Measurements from ENCODE around the gene TOMM40. TPM values are rescaled to one million over a fixed set of nuclear protein-coding genes. Genes with fewer than 3 reads are reported as not detected.

TOMM40 gene
- total and polyA plus RNA-seq, 9 of the 15 experiments (the other 6 are each of a cell fraction or from before 2014, with no cell fraction given), result 0.89 to 290 (median 160) TPM

GRCh38 chr19:44904426-44904994 is 13.5 kb downstream of the TOMM40 start (continued):
- 0 out of 2 replicates have a peak, but pooled peaks have one; percentile 16 for TF ChIP-seq ATF4 (CRISPR knock-in tag; IDR thresholded peaks at IDR 0.05)
- TF ChIP-seq, protein P1, sequence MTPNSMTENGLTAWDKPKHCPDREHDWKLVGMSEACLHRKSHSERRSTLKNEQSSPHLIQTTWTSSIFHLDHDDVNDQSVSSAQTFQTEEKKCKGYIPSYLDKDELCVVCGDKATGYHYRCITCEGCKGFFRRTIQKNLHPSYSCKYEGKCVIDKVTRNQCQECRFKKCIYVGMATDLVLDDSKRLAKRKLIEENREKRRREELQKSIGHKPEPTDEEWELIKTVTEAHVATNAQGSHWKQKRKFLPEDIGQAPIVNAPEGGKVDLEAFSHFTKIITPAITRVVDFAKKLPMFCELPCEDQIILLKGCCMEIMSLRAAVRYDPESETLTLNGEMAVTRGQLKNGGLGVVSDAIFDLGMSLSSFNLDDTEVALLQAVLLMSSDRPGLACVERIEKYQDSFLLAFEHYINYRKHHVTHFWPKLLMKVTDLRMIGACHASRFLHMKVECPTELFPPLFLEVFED (CRISPR knock-in tag; conservative IDR thresholded peaks at IDR 0.05), result peak; percentile 64; the same call in 1 of the 2 replicates
- 0 out of 2 replicates have a peak, but pooled peaks have one; percentile 9 for TF ChIP-seq ELF2 (CRISPR knock-in tag; IDR thresholded peaks at IDR 0.05)
- 0 out of 4 replicates have a peak, but pooled peaks of 1 of the 2 experiments have one; percentile 46 for TF ChIP-seq TEAD1 (CRISPR knock-in tag; IDR thresholded peaks at IDR 0.05)
- no peak for TF ChIP-seq HDAC8 (tag; IDR thresholded peaks at IDR 0.05)
- no peak for TF ChIP-seq SREBF2 (CRISPR knock-in tag; IDR thresholded peaks at IDR 0.05)
- 0 out of 2 replicates have a peak, but pooled peaks have one; percentile 14 for TF ChIP-seq ZNF583 (CRISPR knock-in tag; IDR thresholded peaks at IDR 0.05)
- 0 out of 2 replicates have a peak, but pooled peaks have one; percentile 20 for TF ChIP-seq RB1 (IDR thresholded peaks at IDR 0.05; ENCODE audit: low read depth)
- TF ChIP-seq SMAD4 (CRISPR knock-in tag; conservative IDR thresholded peaks at IDR 0.05), result no peak; the same call in 1 of the 2 replicates
- no peak for TF ChIP-seq ATF1 (CRISPR knock-in tag; IDR thresholded peaks at IDR 0.05)
- no peak for TF ChIP-seq ATF1 (tag; IDR thresholded peaks at IDR 0.05)
- TF ChIP-seq, protein P2, sequence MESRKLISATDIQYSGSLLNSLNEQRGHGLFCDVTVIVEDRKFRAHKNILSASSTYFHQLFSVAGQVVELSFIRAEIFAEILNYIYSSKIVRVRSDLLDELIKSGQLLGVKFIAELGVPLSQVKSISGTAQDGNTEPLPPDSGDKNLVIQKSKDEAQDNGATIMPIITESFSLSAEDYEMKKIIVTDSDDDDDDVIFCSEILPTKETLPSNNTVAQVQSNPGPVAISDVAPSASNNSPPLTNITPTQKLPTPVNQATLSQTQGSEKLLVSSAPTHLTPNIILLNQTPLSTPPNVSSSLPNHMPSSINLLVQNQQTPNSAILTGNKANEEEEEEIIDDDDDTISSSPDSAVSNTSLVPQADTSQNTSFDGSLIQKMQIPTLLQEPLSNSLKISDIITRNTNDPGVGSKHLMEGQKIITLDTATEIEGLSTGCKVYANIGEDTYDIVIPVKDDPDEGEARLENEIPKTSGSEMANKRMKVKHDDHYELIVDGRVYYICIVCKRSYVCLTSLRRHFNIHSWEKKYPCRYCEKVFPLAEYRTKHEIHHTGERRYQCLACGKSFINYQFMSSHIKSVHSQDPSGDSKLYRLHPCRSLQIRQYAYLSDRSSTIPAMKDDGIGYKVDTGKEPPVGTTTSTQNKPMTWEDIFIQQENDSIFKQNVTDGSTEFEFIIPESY (CRISPR knock-in tag; IDR thresholded peaks at IDR 0.05), result peak; percentile 36; the same call in 1 of the 2 replicates
- TF ChIP-seq ERF (CRISPR knock-in tag; IDR thresholded peaks at IDR 0.05), result 0 out of 2 replicates have a peak, but pooled peaks have one; percentile 17
- TF ChIP-seq ZBTB7A (IDR thresholded peaks at IDR 0.05; ENCODE audit: borderline replicate concordance, control insufficient read depth, low read depth, low read length), result peak; percentile 87
- peak; percentile 42; the same call in 1 of the 2 replicates for TF ChIP-seq MAX (CRISPR knock-in tag; IDR thresholded peaks at IDR 0.05)
- no peak for TF ChIP-seq RFX7 (CRISPR knock-in tag; IDR thresholded peaks at IDR 0.05)
- no peak for TF ChIP-seq AFF1 (IDR thresholded peaks at IDR 0.05; ENCODE audit: low read depth in 1 of 2, partially characterized antibody in 2 of 2)
- TF ChIP-seq ESRRA (IDR thresholded peaks at IDR 0.05; ENCODE audit: borderline replicate concordance, low read depth), result peak; percentile 78

Measured in K562 (cell line).